GM23338 (cell line): ENCODE measurements around the gene KIAA0513. TPM values are rescaled to one million over a fixed set of nuclear protein-coding genes. Genes with fewer than 3 reads are reported as not detected.

Source experiments
- ATAC-seq: fragments of 200-7000 bp; cut with Tn5 transposase; 3 replicates; pipeline ENCODE4 v1.9.1; 2020
- DNase-seq: peaks from one replicate; pipeline ENCODE4 v3.0.0-alpha.2; 2015; ENCODE audit warnings: low spot score
- H2AFZ ChIP-seq: fragments of 200-600 bp; sonication (generic); 2 replicates; pipeline ENCODE4 v1.8.0; 2016; ENCODE audit warnings: antibody characterized with exemption, mild to moderate bottlenecking, moderate library complexity
- H3F3A ChIP-seq: fragments of 200-600 bp; sonication (generic); replicated peaks from 2 replicates; pipeline ENCODE4 v1.8.0; 2017; ENCODE audit warnings: antibody characterized with exemption, mixed run types, low read depth
- H3K27ac ChIP-seq: fragments of 200-600 bp; sonication (generic); 2 replicates; pipeline ENCODE4 v1.6.1; 2016; ENCODE audit warnings: low read depth
- H3K27me3 ChIP-seq: fragments of 200-600 bp; sonication (generic); 2 replicates; pipeline ENCODE4 v1.8.0; 2016; ENCODE audit warnings: mild to moderate bottlenecking, mixed run types, moderate library complexity; ENCODE audit not compliant: insufficient read depth
- H3K36me3 ChIP-seq: fragments of 200-600 bp; sonication (generic); 2 replicates; pipeline ENCODE4 v1.8.0; 2016; ENCODE audit warnings: mild to moderate bottlenecking; ENCODE audit not compliant: insufficient read depth
- H3K4me1 ChIP-seq: fragments of 200-600 bp; sonication (generic); 2 replicates; pipeline ENCODE4 v1.8.0; 2016; ENCODE audit warnings: mild to moderate bottlenecking, moderate library complexity; ENCODE audit not compliant: insufficient read depth
- H3K4me2 ChIP-seq: fragments of 200-600 bp; sonication (generic); 2 replicates; pipeline ENCODE4 v1.7.1; 2017; ENCODE audit warnings: mixed run types
- H3K4me3 ChIP-seq: fragments of 200-600 bp; sonication (generic); 2 replicates; pipeline ENCODE4 v1.6.1; 2016; ENCODE audit warnings: mixed run types
- H3K79me2 ChIP-seq: fragments of 200-600 bp; sonication (generic); replicated peaks from 2 replicates; pipeline ENCODE4 v1.8.0; 2017; ENCODE audit warnings: mild to moderate bottlenecking; ENCODE audit not compliant: insufficient read depth
- H3K9me2 ChIP-seq: fragments of 200-600 bp; sonication (generic); 2 replicates; pipeline ENCODE4 v1.8.0; 2017; ENCODE audit not compliant: insufficient read depth
- H4K20me1 ChIP-seq: fragments of 200-600 bp; sonication (generic); replicated peaks from 2 replicates; pipeline ENCODE4 v1.8.0; 2017; ENCODE audit warnings: mild to moderate bottlenecking; ENCODE audit not compliant: insufficient read depth
- H3K27ac Mint-ChIP-seq: 2 replicates; pipeline ENCODE4 v1.8.0; 2020; ENCODE audit warnings: inconsistent platforms, mild to moderate bottlenecking, moderate library complexity, mixed read lengths
- H3K27me3 Mint-ChIP-seq: 3 replicates; pipeline ENCODE4 v1.8.0; 2022; ENCODE audit warnings: low read depth, mild to moderate bottlenecking, moderate library complexity, mixed read lengths, inconsistent platforms; ENCODE audit not compliant: insufficient read depth, poor library complexity
- H3K36me3 Mint-ChIP-seq: 3 replicates; pipeline ENCODE4 v1.8.0; 2021; ENCODE audit warnings: low read depth, mild to moderate bottlenecking, inconsistent platforms, moderate library complexity, mixed read lengths
- H3K4me1 Mint-ChIP-seq: 3 replicates; pipeline ENCODE4 v1.8.0; 2020; ENCODE audit warnings: mild to moderate bottlenecking, inconsistent platforms, mixed read lengths
- H3K4me3 Mint-ChIP-seq: 3 replicates; pipeline ENCODE4 v1.8.0; 2021; ENCODE audit warnings: moderate library complexity, mild to moderate bottlenecking, inconsistent platforms, mixed read lengths
- H3K9me3 Mint-ChIP-seq: 3 replicates; pipeline ENCODE4 v1.8.0; 2020; ENCODE audit warnings: moderate library complexity, mild to moderate bottlenecking, inconsistent platforms, mixed read lengths
- CREB1 ChIP-seq: fragments of 250-450 bp; sonication (Bioruptor Pico); IDR thresholded peaks from 2 replicates; pipeline ENCODE4 v1.5.0; 2020; ENCODE audit warnings: low read depth, mild to moderate bottlenecking, moderate library complexity
- CTCF ChIP-seq, 2 experiments: fragments of 200-600 bp in 1 of 2; sonication (generic) in 1 of 2; conservative IDR thresholded peaks; 2 replicates each; pipeline versions ENCODE4 v1.5.1 to v1.6.1; 2016 to 2017; ENCODE audit warnings: antibody characterized with exemption in 2 of 2, low read depth in 2 of 2, mild to moderate bottlenecking in 2 of 2, moderate library complexity in 1 of 2
- EZH2 ChIP-seq: fragments of 200-600 bp; sonication (generic); IDR thresholded peaks from one replicate; pipeline ENCODE4 v1.8.0; 2017; ENCODE audit warnings: antibody characterized with exemption, mild to moderate bottlenecking, low read depth; ENCODE audit not compliant: unreplicated experiment
- JUNB ChIP-seq: IDR thresholded peaks from one replicate; pipeline ENCODE4 v1.6.1; 2016; ENCODE audit warnings: antibody characterized with exemption; ENCODE audit not compliant: unreplicated experiment
- NANOG ChIP-seq: IDR thresholded peaks from 2 replicates; pipeline ENCODE4 v1.6.1; 2016; ENCODE audit warnings: antibody characterized with exemption, borderline replicate concordance
- REST ChIP-seq: IDR thresholded peaks from one replicate; pipeline ENCODE4 v1.6.1; 2018; ENCODE audit warnings: antibody characterized with exemption; ENCODE audit not compliant: unreplicated experiment
- STAT1 ChIP-seq: IDR thresholded peaks from one replicate; pipeline ENCODE4 v1.6.1; 2016; ENCODE audit warnings: antibody characterized with exemption; ENCODE audit not compliant: unreplicated experiment
- polyA plus RNA-seq: library from polyadenylated mRNA; unstranded; fragments of >200 nt; fragmentation: Nextera tagmentation; extraction: Ambion mirVana; gene quantifications from 2 replicates; pipeline ENCODE4 v1.2.1, GENCODE V29; 2016
- total RNA-seq: library from RNA; depleted of rRNA; stranded (reverse); fragments of >200 nt; shearing (Covaris generic); gene quantifications from 2 replicates; pipeline ENCODE4 v1.2.3, GENCODE V29; 2014
- TF ChIP-seq, protein P1 (sequence below): IDR thresholded peaks from 2 replicates; pipeline ENCODE4 v1.6.1; 2016; ENCODE audit warnings: antibody characterized with exemption

KIAA0513 gene
- total and polyA plus RNA-seq, 2 experiments from 2014 or later: 2.1 to 8.7 TPM

DNA sequence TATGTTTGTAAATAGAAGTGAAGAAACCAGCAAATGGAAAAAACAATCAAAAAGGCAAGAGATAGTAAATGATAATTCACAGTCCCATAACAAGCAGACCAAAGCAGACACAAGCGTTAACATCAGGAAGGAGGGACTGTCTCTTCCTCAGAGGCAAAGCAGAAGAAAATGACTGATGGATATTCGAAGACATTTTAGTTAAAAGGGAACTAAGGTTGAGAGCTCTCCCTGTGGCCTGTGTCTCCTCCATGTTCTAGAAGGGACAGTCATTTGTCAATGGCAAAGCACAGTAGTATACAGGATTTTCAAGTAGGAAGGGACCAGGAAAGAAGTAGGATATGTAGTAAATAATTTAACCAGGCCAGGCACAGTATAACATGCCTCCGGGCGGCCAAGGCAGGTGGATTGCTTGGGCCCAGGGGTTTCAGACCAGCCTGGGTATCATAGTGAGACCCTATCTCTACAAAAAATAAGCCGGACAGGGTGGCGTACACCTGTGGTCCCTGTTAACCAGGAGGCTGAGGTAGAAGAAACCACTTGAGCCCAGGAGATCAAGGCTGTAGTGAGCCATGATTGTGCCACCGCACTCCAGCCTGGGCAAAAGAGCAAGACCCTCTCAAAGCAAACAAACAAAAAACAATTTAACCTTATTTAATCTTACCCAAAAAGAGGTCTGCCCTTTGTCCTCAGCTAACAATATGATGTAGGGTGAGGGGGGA, 19.9 kb upstream of the KIAA0513 start (continued):
- TF ChIP-seq, protein P1, sequence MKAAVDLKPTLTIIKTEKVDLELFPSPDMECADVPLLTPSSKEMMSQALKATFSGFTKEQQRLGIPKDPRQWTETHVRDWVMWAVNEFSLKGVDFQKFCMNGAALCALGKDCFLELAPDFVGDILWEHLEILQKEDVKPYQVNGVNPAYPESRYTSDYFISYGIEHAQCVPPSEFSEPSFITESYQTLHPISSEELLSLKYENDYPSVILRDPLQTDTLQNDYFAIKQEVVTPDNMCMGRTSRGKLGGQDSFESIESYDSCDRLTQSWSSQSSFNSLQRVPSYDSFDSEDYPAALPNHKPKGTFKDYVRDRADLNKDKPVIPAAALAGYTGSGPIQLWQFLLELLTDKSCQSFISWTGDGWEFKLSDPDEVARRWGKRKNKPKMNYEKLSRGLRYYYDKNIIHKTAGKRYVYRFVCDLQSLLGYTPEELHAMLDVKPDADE: no peak
- TF ChIP-seq CTCF (conservative IDR thresholded peaks at IDR 0.05; ENCODE audit: low read depth in 2 of 2): no peak

- H3K4me1 ChIP-seq: peaks cover 7% of the 10 kb centered on the region; the same call in 1 of the 2 replicates
- Mint-ChIP-seq H3K36me3 (no peaks in the 10 kb centered on the region), H3K4me1 (peaks cover 28% of the 10 kb centered on the region), H3K9me3 (no peaks in the 10 kb centered on the region; the same call in 2 of the 3 replicates), H3K4me3 (no peak overlapping the region), H3K27ac (no peak overlapping the region), H3K27me3 (peaks cover 2% of the 10 kb centered on the region)
- H3K4me2 ChIP-seq: no peak overlapping the region
- no peak overlapping the region for H2AFZ ChIP-seq
- H3F3A ChIP-seq: peaks cover 8% of the 10 kb centered on the region; the same call in 1 of the 2 replicates
- H3K36me3 ChIP-seq: no peaks in the 10 kb centered on the region
- no peak overlapping the region for H3K4me3 ChIP-seq
- TF ChIP-seq CREB1 (CRISPR knock-in tag) (no peak), EZH2 (no peak)
- ATAC-seq (no peak), DNase-seq (no peak)
- peaks cover 76% of the 10 kb centered on the region for H3K79me2 ChIP-seq
- no peaks in the 10 kb centered on the region for H3K9me2 ChIP-seq
- no peaks in the 10 kb centered on the region for H3K27me3 ChIP-seq
- no peak overlapping the region for H3K27ac ChIP-seq
- peaks cover 22% of the 10 kb centered on the region for H4K20me1 ChIP-seq
These were observed 19.3 kb upstream of the KIAA0513 start for GRCh38 chr16:85008271-85008670.

DNA sequence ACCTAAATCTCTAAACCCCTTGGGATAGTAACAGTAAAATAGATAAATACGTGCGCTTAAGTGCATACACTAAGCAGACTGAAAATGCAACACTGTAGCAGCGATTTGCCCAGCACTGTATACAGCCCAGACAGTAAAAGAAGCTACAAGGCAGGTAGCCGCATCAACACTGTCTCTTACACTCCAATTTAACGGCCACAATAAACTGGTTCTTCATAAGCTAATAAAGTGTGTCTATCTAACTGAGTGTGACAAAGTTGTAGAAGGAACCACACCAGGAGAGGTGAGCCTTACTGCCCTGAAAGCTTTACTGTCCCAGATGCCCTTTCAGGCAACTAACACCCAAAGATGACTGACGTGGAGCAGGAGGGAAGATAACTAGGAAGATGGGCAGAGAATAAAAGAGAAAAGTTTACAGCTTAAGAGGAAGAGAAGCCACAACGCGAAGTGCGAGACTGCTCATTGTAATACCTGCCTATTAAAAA, 17.1 kb upstream of the KIAA0513 start:
- no peaks in the 10 kb centered on the region for H3K36me3 ChIP-seq
- H3K9me3 Mint-ChIP-seq: no peaks in the 10 kb centered on the region; the same call in 2 of the 3 replicates
- no peaks in the 10 kb centered on the region for H3K36me3 Mint-ChIP-seq
- peaks cover 7% of the 10 kb centered on the region; the same call in 1 of the 2 replicates for H3K4me1 ChIP-seq
- H2AFZ ChIP-seq: peak overlapping the region; percentile 95; the same call in 1 of the 2 replicates
- H3F3A ChIP-seq: peaks cover 8% of the 10 kb centered on the region; the same call in 1 of the 2 replicates
- H3K9me2 ChIP-seq: no peaks in the 10 kb centered on the region
- no peak for ATAC-seq
- peaks cover 8% of the 10 kb centered on the region for H3K4me1 Mint-ChIP-seq
- H3K27me3 Mint-ChIP-seq: peaks cover 2% of the 10 kb centered on the region
- H3K27ac ChIP-seq: peak overlapping the region; percentile 85
- peak overlapping the region; percentile 99 for H3K4me3 Mint-ChIP-seq
- peak overlapping the region; percentile 98 for H3K4me2 ChIP-seq
- H3K27ac Mint-ChIP-seq: peak overlapping the region; percentile 97
- H3K4me3 ChIP-seq: peak overlapping the region; percentile 98
- DNase-seq: no peak
- no peaks in the 10 kb centered on the region for H3K27me3 ChIP-seq
- no peak for TF ChIP-seq JUNB
- no peak for TF ChIP-seq EZH2
- TF ChIP-seq REST: no peak
- TF ChIP-seq NANOG: no peak
- TF ChIP-seq STAT1: no peak
- peaks cover 56% of the 10 kb centered on the region for H3K79me2 ChIP-seq
- H4K20me1 ChIP-seq: peaks cover 11% of the 10 kb centered on the region
